K562 (cell line): Measurements from ENCODE around the gene VEGFB. TPM values are rescaled to one million over a fixed set of nuclear protein-coding genes. Genes with fewer than 3 reads are reported as not detected.
A peak's percentile ranks its signal among the peaks of the same experiment; 100 is the strongest.

ENCODE experiments used
- CXXC5 ChIP-seq: fragments of 250-450 bp; sonication (Bioruptor Pico); IDR thresholded peaks from 2 replicates; pipeline ENCODE4 v1.8.0; 2022; ENCODE audit warnings: inconsistent platforms, mild to moderate bottlenecking, moderate library complexity
- EP300 ChIP-seq: IDR thresholded peaks from 2 replicates; pipeline ENCODE4 v1.6.1; 2012; ENCODE audit warnings: low read length, improper control_type of control experiment
- FIP1L1 ChIP-seq: fragments of 200-400 bp; formaldehyde crosslinking; IDR thresholded peaks from 2 replicates; pipeline ENCODE4 v1.6.1; 2018; ENCODE audit warnings: mild to moderate bottlenecking, low read depth, low read length; ENCODE audit not compliant: poor library complexity, severe bottlenecking
- FOXJ3 ChIP-seq: sonication (generic); formaldehyde crosslinking; IDR thresholded peaks from 2 replicates; pipeline ENCODE4 v1.4.0; 2020; ENCODE audit warnings: mild to moderate bottlenecking, missing genetic modification reagents
- GABPB2 ChIP-seq: fragments of 250-450 bp; sonication (Bioruptor Pico); conservative IDR thresholded peaks from 2 replicates; pipeline ENCODE4 v1.5.1; 2021; ENCODE audit warnings: mild to moderate bottlenecking
- HCFC1 ChIP-seq: IDR thresholded peaks from 2 replicates; pipeline ENCODE4 v1.6.1; 2012; ENCODE audit warnings: low read depth, low read length, improper control_type of control experiment
- JUND ChIP-seq, 2 experiments: IDR thresholded peaks; 2 replicates in 1 of 2; 3 replicates in 1 of 2; pipeline ENCODE4 v1.6.1; 2011; ENCODE audit warnings: borderline replicate concordance in 2 of 2, low read depth in 2 of 2, low read length in 2 of 2, improper control_type of control experiment in 1 of 2, missing biosample characterization in 1 of 2, missing genetic modification characterization in 1 of 2, missing genetic modification reagents in 1 of 2
- MBD2 ChIP-seq: sonication (generic); IDR thresholded peaks from 2 replicates; pipeline ENCODE4 v1.6.1; 2016; ENCODE audit warnings: low read depth, borderline replicate concordance
- MEF2D ChIP-seq: conservative IDR thresholded peaks from 2 replicates; pipeline ENCODE4 v1.6.1; 2016; ENCODE audit warnings: low read depth, missing genetic modification characterization, missing compliant biosample characterization
- MTA3 ChIP-seq: fragments of 450-650 bp; formaldehyde crosslinking; IDR thresholded peaks from 2 replicates; pipeline ENCODE4 v1.6.1; 2017; ENCODE audit warnings: mild to moderate bottlenecking, borderline replicate concordance
- NBN ChIP-seq: fragments of 450-650 bp; IDR thresholded peaks from 2 replicates; pipeline ENCODE4 v1.6.1; 2016; ENCODE audit warnings: low read depth, mild to moderate bottlenecking
- POU5F1 ChIP-seq: fragments of 150-350 bp; IDR thresholded peaks from 2 replicates; pipeline ENCODE4 v1.6.1; 2014; ENCODE audit warnings: borderline replicate concordance, low read length, low read depth, mild to moderate bottlenecking; ENCODE audit not compliant: partially characterized antibody
- RBM22 ChIP-seq: fragments of 200-400 bp; formaldehyde crosslinking; IDR thresholded peaks from 2 replicates; pipeline ENCODE4 v1.6.1; 2018; ENCODE audit warnings: low read length, low read depth; ENCODE audit not compliant: poor library complexity, severe bottlenecking
- SPI1 ChIP-seq: IDR thresholded peaks from 2 replicates; pipeline ENCODE4 v1.6.1; 2011; ENCODE audit warnings: low read depth, low read length, control low read depth, borderline replicate concordance
- TAF1 ChIP-seq: IDR thresholded peaks from 2 replicates; pipeline ENCODE4 v1.6.1; 2011; ENCODE audit warnings: mild to moderate bottlenecking, low read length, moderate library complexity; ENCODE audit not compliant: insufficient read depth, control insufficient read depth, severe bottlenecking; ENCODE audit errors: extremely low read depth
- TAF7 ChIP-seq: fragments of 450-650 bp; IDR thresholded peaks from 2 replicates; pipeline ENCODE4 v1.6.1; 2016; ENCODE audit warnings: missing genetic modification characterization, missing compliant biosample characterization
- ZFX ChIP-seq: sonication (generic); formaldehyde crosslinking; IDR thresholded peaks from 2 replicates; pipeline ENCODE4 v1.8.0; 2022; ENCODE audit warnings: mild to moderate bottlenecking, missing genetic modification reagents, moderate library complexity
- ZNF584 ChIP-seq: fragments of 200-800 bp; sonication (Bioruptor generic); IDR thresholded peaks from 2 replicates; pipeline ENCODE4 v1.6.1; 2016; ENCODE audit warnings: low read depth, mild to moderate bottlenecking, missing genetic modification characterization, missing compliant biosample characterization
- ZNF75A ChIP-seq: fragments of 450-650 bp; formaldehyde crosslinking; IDR thresholded peaks from 2 replicates; pipeline ENCODE4 v1.4.0; 2020; ENCODE audit warnings: mild to moderate bottlenecking
- polyA plus RNA-seq, 8 experiments: library from polyadenylated mRNA; depleted of rRNA in 4 of 8; stranded (reverse) in 5 of 8; unstranded in 3 of 8; fragments of >200 nt; fragmentation: Nextera tagmentation in 2 of 8; fragmentation: Illumina TruSeq in 1 of 8; extraction: Ambion mirVana in 2 of 8; extraction: Trizol in 1 of 8; gene quantifications; 2 replicates each; pipeline versions ENCODE4 v1.2.1 to v1.2.3, GENCODE V29; 2011 to 2014; ENCODE audit warnings: inconsistent platforms in 1 of 8, missing spikeins in 1 of 8
- total RNA-seq, 7 experiments: library from RNA; depleted of rRNA in 6 of 7; stranded (reverse); fragments of >200 nt in 6 of 7; fragmentation: Illumina TruSeq in 2 of 7; extraction: Trizol in 2 of 7; gene quantifications; 2 replicates each; pipeline versions ENCODE4 v1.2.1 to v1.2.3, GENCODE V29; 2011 to 2021; ENCODE audit warnings: low replicate concordance in 1 of 7
- TF ChIP-seq, protein P1 (sequence below): fragments of 250-450 bp; sonication (Bioruptor Pico); IDR thresholded peaks from 2 replicates; pipeline ENCODE4 v1.4.0; 2020; ENCODE audit warnings: mild to moderate bottlenecking, moderate library complexity
- TF ChIP-seq, protein P2 (sequence below): sonication (generic); formaldehyde crosslinking; IDR thresholded peaks from 2 replicates; pipeline ENCODE4 v1.8.1; 2022; ENCODE audit warnings: missing genetic modification reagents
- TF ChIP-seq, protein P3 (sequence below), 3 experiments: fragments of 200-800 bp in 1 of 3; sonication (Bioruptor generic) in 1 of 3; sonication (generic) in 1 of 3; formaldehyde crosslinking in 1 of 3; IDR thresholded peaks; 2 replicates each; pipeline versions ENCODE4 v1.6.1 to v1.8.0; 2016 to 2022; ENCODE audit warnings: mild to moderate bottlenecking in 2 of 3, missing compliant biosample characterization in 2 of 3, missing genetic modification characterization in 2 of 3, missing genetic modification reagents in 1 of 3

Gene VEGFB
- total and polyA plus RNA-seq, 9 of the 15 experiments (the other 6 are each of a cell fraction or from before 2014, with no cell fraction given): 11.0 to 83.4 (median 25.7) TPM

DNA sequence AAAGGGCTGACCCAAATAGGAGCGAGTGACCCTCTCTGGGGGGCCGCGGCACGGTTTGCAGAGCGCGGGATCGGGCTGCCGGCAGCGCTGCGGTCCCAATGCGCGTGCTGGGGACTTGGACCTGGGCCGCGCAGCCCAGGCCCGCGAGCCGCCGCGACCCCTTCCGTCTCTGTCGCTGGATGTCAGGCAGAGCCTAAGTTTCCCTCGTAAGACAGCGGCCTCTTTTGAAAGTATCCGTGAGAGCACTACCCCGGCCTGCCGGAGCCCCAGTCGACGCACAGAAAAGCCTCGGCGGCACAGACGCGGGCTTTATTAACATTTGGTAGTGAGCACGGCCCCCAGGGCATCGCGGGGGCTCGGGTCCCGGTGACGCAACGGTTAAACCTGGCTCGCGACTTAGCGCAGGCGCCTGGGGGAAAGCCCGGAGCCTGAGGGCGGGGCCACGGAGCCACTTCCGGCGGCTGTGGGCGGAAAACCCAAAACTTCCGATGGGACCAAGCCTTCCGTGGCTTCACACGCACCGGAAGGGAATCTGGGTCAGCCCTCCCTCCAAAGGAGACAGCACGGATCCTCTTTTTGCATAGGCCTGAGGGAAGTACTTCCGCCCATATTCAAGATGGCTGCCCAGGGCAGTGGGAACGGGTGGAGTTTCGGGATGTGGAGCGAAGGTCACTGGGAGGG is 35.3 kb downstream of the VEGFB start (continued):
- TF ChIP-seq, protein P1, sequence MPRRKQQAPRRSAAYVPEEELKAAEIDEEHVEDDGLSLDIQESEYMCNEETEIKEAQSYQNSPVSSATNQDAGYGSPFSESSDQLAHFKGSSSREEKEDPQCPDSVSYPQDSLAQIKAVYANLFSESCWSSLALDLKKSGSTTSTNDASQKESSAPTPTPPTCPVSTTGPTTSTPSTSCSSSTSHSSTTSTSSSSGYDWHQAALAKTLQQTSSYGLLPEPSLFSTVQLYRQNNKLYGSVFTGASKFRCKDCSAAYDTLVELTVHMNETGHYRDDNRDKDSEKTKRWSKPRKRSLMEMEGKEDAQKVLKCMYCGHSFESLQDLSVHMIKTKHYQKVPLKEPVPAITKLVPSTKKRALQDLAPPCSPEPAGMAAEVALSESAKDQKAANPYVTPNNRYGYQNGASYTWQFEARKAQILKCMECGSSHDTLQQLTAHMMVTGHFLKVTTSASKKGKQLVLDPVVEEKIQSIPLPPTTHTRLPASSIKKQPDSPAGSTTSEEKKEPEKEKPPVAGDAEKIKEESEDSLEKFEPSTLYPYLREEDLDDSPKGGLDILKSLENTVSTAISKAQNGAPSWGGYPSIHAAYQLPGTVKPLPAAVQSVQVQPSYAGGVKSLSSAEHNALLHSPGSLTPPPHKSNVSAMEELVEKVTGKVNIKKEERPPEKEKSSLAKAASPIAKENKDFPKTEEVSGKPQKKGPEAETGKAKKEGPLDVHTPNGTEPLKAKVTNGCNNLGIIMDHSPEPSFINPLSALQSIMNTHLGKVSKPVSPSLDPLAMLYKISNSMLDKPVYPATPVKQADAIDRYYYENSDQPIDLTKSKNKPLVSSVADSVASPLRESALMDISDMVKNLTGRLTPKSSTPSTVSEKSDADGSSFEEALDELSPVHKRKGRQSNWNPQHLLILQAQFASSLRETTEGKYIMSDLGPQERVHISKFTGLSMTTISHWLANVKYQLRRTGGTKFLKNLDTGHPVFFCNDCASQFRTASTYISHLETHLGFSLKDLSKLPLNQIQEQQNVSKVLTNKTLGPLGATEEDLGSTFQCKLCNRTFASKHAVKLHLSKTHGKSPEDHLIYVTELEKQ (CRISPR knock-in tag): no peak
- TF ChIP-seq HCFC1 (peak; percentile 94), ZFX (peak; percentile 90), SPI1 (peak; percentile 57; the same call in 1 of the 2 replicates), RBM22 (peak; percentile 89), ZNF75A (CRISPR knock-in tag) (no peak), CXXC5 (CRISPR knock-in tag) (peak; percentile 98), FIP1L1 (peak; percentile 97), EP300 (peak; percentile 26; the same call in 1 of the 2 replicates), TAF1 (peak; percentile 84), MEF2D (tag) (no peak), NBN (no peak), FOXJ3 (no peak), GABPB2 (CRISPR knock-in tag) (0 out of 2 replicates have a peak, but pooled peaks have one; percentile 15), POU5F1 (peak; percentile 88), ZNF584 (CRISPR knock-in tag) (peak; percentile 71; the same call in 1 of the 2 replicates), MTA3 (peak; percentile 82), JUND (IDR thresholded peaks at IDR 0.05; ENCODE audit: borderline replicate concordance, low read depth, low read length) (peak; percentile 64), JUND (tag; IDR thresholded peaks at IDR 0.05; ENCODE audit: borderline replicate concordance, low read depth, low read length) (no peak; the same call in 2 of the 3 replicates), MBD2 (peak; percentile 92), TAF7 (no peak)
- TF ChIP-seq, protein P2, sequence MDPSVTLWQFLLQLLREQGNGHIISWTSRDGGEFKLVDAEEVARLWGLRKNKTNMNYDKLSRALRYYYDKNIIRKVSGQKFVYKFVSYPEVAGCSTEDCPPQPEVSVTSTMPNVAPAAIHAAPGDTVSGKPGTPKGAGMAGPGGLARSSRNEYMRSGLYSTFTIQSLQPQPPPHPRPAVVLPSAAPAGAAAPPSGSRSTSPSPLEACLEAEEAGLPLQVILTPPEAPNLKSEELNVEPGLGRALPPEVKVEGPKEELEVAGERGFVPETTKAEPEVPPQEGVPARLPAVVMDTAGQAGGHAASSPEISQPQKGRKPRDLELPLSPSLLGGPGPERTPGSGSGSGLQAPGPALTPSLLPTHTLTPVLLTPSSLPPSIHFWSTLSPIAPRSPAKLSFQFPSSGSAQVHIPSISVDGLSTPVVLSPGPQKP: no peak
- TF ChIP-seq, protein P3, sequence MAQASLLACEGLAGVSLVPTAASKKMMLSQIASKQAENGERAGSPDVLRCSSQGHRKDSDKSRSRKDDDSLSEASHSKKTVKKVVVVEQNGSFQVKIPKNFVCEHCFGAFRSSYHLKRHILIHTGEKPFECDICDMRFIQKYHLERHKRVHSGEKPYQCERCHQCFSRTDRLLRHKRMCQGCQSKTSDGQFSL (CRISPR knock-in tag; IDR thresholded peaks at IDR 0.05): no peak
- TF ChIP-seq, protein P3 (tag; IDR thresholded peaks at IDR 0.05): peak in 1 of 2 experiments; percentile 44; a peak in 1 of 4 replicates
